ENCODE measurements around the gene CORO2B. TPM values are rescaled to one million over a fixed set of nuclear protein-coding genes. Genes with fewer than 3 reads are reported as not detected.

CORO2B gene
- total and polyA plus RNA-seq, 8 donors, result 3.0 to 27.7 (median 21.0) TPM

DNA sequence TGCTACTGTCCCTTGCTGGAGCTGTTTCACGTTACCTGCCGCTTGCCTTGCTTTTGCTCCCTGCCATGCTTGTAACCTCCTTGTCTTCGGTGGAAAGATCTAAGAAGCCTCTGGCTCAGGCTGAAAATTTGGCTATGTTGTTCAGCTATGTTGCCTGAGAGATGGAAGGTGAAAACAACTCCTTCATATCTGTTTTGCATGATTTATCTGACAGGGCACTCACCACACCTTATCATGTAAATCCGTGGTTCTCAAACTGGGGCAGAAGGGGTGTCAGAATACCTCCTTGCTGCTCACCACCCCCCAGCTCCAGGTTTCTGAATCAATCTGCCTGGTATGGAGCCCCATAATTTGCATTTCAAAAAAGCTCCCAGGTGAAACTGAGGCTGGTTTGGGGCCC, 6.5 kb upstream of the CORO2B start:
- no peak overlapping the region for H3K27ac ChIP-seq
- H3K36me3 ChIP-seq, result no peaks in the 10 kb centered on the region
- H3K4me1 ChIP-seq, result peaks cover 0 to 5% of the 10 kb centered on the region in 2 donors
- ATAC-seq (no peak), DNase-seq (no peak)
- H3K4me3 ChIP-seq, result no peak overlapping the region
- H3K9me3 ChIP-seq, result no peaks in the 10 kb centered on the region
- intact Hi-C loops (cut with DNase I), result no loop called here
- TF ChIP-seq, protein P1, sequence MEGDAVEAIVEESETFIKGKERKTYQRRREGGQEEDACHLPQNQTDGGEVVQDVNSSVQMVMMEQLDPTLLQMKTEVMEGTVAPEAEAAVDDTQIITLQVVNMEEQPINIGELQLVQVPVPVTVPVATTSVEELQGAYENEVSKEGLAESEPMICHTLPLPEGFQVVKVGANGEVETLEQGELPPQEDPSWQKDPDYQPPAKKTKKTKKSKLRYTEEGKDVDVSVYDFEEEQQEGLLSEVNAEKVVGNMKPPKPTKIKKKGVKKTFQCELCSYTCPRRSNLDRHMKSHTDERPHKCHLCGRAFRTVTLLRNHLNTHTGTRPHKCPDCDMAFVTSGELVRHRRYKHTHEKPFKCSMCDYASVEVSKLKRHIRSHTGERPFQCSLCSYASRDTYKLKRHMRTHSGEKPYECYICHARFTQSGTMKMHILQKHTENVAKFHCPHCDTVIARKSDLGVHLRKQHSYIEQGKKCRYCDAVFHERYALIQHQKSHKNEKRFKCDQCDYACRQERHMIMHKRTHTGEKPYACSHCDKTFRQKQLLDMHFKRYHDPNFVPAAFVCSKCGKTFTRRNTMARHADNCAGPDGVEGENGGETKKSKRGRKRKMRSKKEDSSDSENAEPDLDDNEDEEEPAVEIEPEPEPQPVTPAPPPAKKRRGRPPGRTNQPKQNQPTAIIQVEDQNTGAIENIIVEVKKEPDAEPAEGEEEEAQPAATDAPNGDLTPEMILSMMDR (IDR thresholded peaks at IDR 0.05), result no peak
- peaks cover 0 to 50% of the 10 kb centered on the region in 2 donors for H3K27me3 ChIP-seq

DNA sequence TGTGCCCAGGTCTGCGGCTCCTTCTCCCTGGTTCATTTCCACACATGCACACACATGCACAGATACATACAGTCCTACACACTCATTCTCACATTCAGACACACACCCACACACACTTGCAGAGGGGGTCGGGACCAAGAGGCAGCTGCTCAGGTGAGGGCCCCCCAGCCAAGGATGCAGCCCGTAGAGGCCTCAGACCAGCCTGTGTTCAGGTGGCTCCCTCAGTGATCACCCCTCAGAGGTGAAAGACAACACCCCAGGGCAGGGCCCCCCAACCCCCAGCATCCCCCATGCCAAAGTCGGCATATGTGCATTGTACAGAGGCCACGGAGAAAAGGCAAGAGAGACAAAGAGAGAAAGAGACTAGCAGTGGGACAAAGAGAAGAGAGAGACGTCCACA, 5.9 kb upstream of the CORO2B start:
- H3K27me3 ChIP-seq, result peaks cover 0 to 56% of the 10 kb centered on the region in 2 donors
- TF ChIP-seq, protein P1 (IDR thresholded peaks at IDR 0.05), result no peak
- peak in 1 of 4 donors; percentile 10 for DNase-seq
- intact Hi-C loops (cut with DNase I), result no loop called here
- no peak for ATAC-seq
- no peaks in the 10 kb centered on the region for H3K9me3 ChIP-seq
- H3K27ac ChIP-seq, result no peak overlapping the region
- H3K36me3 ChIP-seq, result no peaks in the 10 kb centered on the region
- H3K4me3 ChIP-seq, result no peak overlapping the region
- peaks cover 4 to 11% of the 10 kb centered on the region in 2 donors for H3K4me1 ChIP-seq

DNA sequence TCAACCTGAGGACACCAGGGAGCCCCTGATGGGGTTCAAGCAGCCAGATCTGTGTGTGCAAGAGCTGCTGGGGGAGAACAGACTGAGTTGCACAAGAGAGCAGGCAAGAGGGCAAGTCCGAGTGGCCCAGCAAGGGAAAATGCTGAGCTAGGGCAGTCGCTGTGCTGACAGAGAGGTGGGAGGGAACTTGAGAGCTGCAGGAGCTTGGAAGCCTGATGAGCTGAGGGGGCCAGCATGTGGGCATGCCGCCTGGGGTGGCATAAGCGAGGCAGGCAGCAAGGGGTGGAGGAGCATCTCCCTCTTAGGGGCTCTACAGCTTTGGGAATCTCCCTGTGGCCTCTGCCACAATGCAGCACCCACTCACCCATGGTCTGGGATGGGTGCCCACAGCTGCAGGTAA, 4.7 kb upstream of the CORO2B start:
- H3K9me3 ChIP-seq, result no peaks in the 10 kb centered on the region
- no peaks in the 10 kb centered on the region for H3K36me3 ChIP-seq
- TF ChIP-seq, protein P1 (IDR thresholded peaks at IDR 0.05), result no peak
- H3K27ac ChIP-seq, result no peak overlapping the region
- no peak for ATAC-seq
- peaks cover 6 to 17% of the 10 kb centered on the region in 2 donors for H3K4me1 ChIP-seq
- H3K4me3 ChIP-seq, result no peak overlapping the region
- intact Hi-C loops (cut with DNase I), result no loop called here
- H3K27me3 ChIP-seq, result peaks cover 4 to 67% of the 10 kb centered on the region in 2 donors
- no peak for DNase-seq

DNA sequence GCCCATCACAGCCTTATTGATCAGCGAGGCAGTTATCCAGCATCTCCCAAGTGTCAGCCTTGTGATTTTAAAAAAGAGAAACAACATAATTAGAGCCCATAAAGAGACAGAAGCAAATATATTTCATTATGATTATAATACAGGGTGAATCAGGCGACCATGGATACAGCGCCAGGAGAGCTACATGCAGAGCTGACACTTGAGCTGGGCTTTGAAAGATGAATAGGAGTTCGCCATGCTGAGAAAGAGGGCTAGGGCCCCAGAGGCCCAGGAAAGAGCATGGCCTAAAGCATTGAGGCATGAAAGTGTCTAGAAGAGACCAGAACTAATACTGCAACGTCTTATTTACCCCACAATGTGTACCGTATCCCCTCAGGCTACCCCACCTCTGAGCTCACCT, 4.2 kb upstream of the CORO2B start:
- intact Hi-C loops (cut with DNase I), result no loop called here
- ATAC-seq (no peak), DNase-seq (no peak)
- Histone ChIP-seq H3K4me3 (no peak overlapping the region), H3K4me1 (peaks cover 6 to 22% of the 10 kb centered on the region in 2 donors), H3K9me3 (no peaks in the 10 kb centered on the region), H3K27me3 (peaks cover 9 to 73% of the 10 kb centered on the region in 2 donors), H3K27ac (no peak overlapping the region), H3K36me3 (no peaks in the 10 kb centered on the region)
- TF ChIP-seq, protein P1 (IDR thresholded peaks at IDR 0.05), result no peak

DNA sequence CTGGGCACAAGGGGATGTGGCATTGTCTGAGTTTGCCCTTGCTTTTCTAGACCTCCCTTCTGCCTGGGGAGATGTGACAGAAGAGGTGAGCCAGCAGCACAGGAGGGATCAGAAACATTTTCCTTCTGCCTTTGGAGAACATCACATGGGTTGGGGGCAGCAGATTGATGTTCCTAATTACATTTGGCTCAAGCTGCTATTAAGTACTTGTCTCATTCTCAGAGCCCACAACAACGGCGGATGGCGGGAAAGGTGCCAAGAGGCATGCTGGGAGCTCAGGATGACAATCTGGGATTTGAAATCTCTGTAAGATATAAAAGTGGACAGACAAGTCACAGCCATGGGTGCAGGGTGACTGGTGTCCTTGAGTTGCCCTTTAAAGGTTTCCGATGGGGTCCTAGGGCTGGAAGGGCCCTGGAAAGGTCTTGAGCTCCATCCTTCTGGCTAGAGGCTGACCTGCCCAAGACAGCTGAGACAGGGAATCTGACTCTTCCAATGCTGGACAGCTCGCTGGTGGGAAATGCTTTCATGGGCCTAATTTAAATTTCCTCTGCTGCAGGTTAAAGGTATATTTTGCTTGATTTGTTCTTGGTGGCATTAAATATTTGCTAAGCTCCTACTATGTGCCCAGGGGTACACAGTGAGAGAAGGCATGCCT, 2.4 kb upstream of the CORO2B start:
- DNase-seq (no peak), ATAC-seq (no peak)
- H3K27me3 ChIP-seq, result peaks cover 9 to 90% of the 10 kb centered on the region in 2 donors
- intact Hi-C loops (cut with DNase I), result no loop called here
- H3K27ac ChIP-seq, result no peak overlapping the region
- no peaks in the 10 kb centered on the region for H3K36me3 ChIP-seq
- H3K4me1 ChIP-seq, result peaks cover 6 to 22% of the 10 kb centered on the region in 2 donors
- TF ChIP-seq, protein P1 (IDR thresholded peaks at IDR 0.05), result no peak
- no peaks in the 10 kb centered on the region for H3K9me3 ChIP-seq
- H3K4me3 ChIP-seq, result no peak overlapping the region
